Kidney (tissue), 14 donors: ENCODE measurements around the gene AP4S1. TPM values are rescaled to one million over a fixed set of nuclear protein-coding genes. Genes with fewer than 3 reads are reported as not detected.

Source experiments
- DNase-seq, 5 donors: peaks; one replicate each; pipeline ENCODE4 v3.0.0-alpha.2; 2013 to 2020
- FAIRE-seq: peaks from 2 replicates; lab custom pipeline; 2012; peaks lifted over from hg19 to GRCh38; lab: Jason Lieb, UNC
- H3K27ac ChIP-seq, 2 donors: one replicate each; pipeline ENCODE4 v1.7.0; 2013; ENCODE audit warnings: low read depth in 2 of 2, low read length in 2 of 2, inconsistent platforms in 1 of 2
- H3K27me3 ChIP-seq: one replicate; pipeline ENCODE4 v1.7.1; 2013; ENCODE audit warnings: low read length, inconsistent platforms; ENCODE audit not compliant: control insufficient read depth, insufficient read depth
- H3K36me3 ChIP-seq, 3 donors: one replicate each; pipeline versions ENCODE4 v1.7.0 to v1.7.1; 2013; ENCODE audit warnings: low read length in 3 of 3, control low read depth in 1 of 3, inconsistent platforms in 1 of 3; ENCODE audit not compliant: insufficient read depth in 3 of 3, control insufficient read depth in 2 of 3
- H3K4me1 ChIP-seq, 3 donors: one replicate each; pipeline versions ENCODE4 v1.7.0 to v1.7.1; 2013; ENCODE audit warnings: low read length in 3 of 3, inconsistent platforms in 1 of 3, low read depth in 1 of 3; ENCODE audit not compliant: control insufficient read depth in 2 of 3, insufficient read depth in 2 of 3
- H3K4me3 ChIP-seq, 3 donors: one replicate each; pipeline versions ENCODE4 v1.7.0 to v1.8.1; 2013; ENCODE audit warnings: low read length in 3 of 3, control low read depth in 1 of 3, inconsistent platforms in 1 of 3
- H3K9ac ChIP-seq, 3 donors: one replicate each; pipeline versions ENCODE4 v1.7.0 to v1.7.1; 2013; ENCODE audit warnings: low read length in 3 of 3, control low read depth in 1 of 3, inconsistent platforms in 1 of 3
- H3K9me3 ChIP-seq, 3 donors: one replicate each; pipeline versions ENCODE4 v1.7.0 to v1.7.1; 2013; ENCODE audit warnings: low read length in 3 of 3, control low read depth in 1 of 3, inconsistent platforms in 1 of 3; ENCODE audit not compliant: control insufficient read depth in 2 of 3, insufficient read depth in 1 of 3
- CTCF ChIP-seq: IDR thresholded peaks from 3 replicates; pipeline ENCODE4 v1.5.1; 2012; ENCODE audit warnings: mild to moderate bottlenecking, moderate library complexity, borderline replicate concordance; ENCODE audit not compliant: insufficient read depth; ENCODE audit errors: extremely low read depth
- intact Hi-C: fragments of 100-400 bp; cut with DNase I; formaldehyde crosslinking; loops from one replicate; pipeline ENCODE4 v1.11.1; 2022
- polyA plus RNA-seq: library from polyadenylated mRNA; stranded (reverse); fragments of 350-450 nt; fragmentation: Illumina TruSeq; extraction: RNeasy Lipid Tissue Mini Kit (QIAGEN cat#74804); gene quantifications from one replicate; pipeline ENCODE4 v1.2.3, GENCODE V29; 2014; ENCODE audit warnings: low read depth, low replicate concordance; ENCODE audit not compliant: insufficient read depth
- total RNA-seq: library from RNA; stranded (reverse); fragmentation: NEBNext Ultra II Directional; extraction: Animal tissue kit (Norgen Biotek cat#: 25700); gene quantifications from one replicate; pipeline ENCODE4 v1.2.1, GENCODE V29; 2021
- donor health status: control.
- donor health status: control.
- donor health status: control.
- donor health status: control.
- donor health status: control.
- donor health status: DM: yes; HTN: yes; CAD: no.
- donor health status: Normal renal cell carcinoma (clear cell type).

Gene AP4S1
- total and polyA plus RNA-seq, 2 donors from 2014 or later = 9.0 to 12.0 TPM

- DNase-seq (no peak), FAIRE-seq (no peak)
- Histone ChIP-seq H3K27me3 (no peaks in the 10 kb centered on the region), H3K9ac (no peak overlapping the region), H3K4me1 (peaks cover 0 to 13% (median 2%) of the 10 kb centered on the region in 3 donors), H3K36me3 (no peaks in the 10 kb centered on the region), H3K4me3 (no peak overlapping the region), H3K9me3 (no peaks in the 10 kb centered on the region), H3K27ac (no peak overlapping the region)
- intact Hi-C loops = no loop called here
- no peak for TF ChIP-seq CTCF
Observed at GRCh38 chr14:30980980-30981379, 44.5 kb upstream of the AP4S1 start.

- Histone ChIP-seq H3K9me3 (no peaks in the 10 kb centered on the region), H3K4me3 (no peak overlapping the region), H3K4me1 (peaks cover 0 to 6% (median 2%) of the 10 kb centered on the region in 3 donors), H3K27ac (no peak overlapping the region), H3K27me3 (no peaks in the 10 kb centered on the region), H3K9ac (no peak overlapping the region), H3K36me3 (no peaks in the 10 kb centered on the region)
- TF ChIP-seq CTCF = no peak
- DNase-seq (no peak), FAIRE-seq (no peak)
- intact Hi-C loops = no loop called here
Observed at GRCh38 chr14:30982533-30982932, 42.9 kb upstream of the AP4S1 start.

GRCh38 chr14:30983858-30984257 lies 41.6 kb upstream of the AP4S1 start:
- H3K4me1 ChIP-seq = peaks cover 0 to 6% (median 2%) of the 10 kb centered on the region in 3 donors
- no peak for DNase-seq
- no peaks in the 10 kb centered on the region for H3K36me3 ChIP-seq
- no peak overlapping the region for H3K4me3 ChIP-seq
- no peak for FAIRE-seq
- H3K27ac ChIP-seq = no peak overlapping the region
- intact Hi-C loops = no loop called here
- H3K9ac ChIP-seq = no peak overlapping the region
- TF ChIP-seq CTCF = no peak
- no peaks in the 10 kb centered on the region for H3K9me3 ChIP-seq
- H3K27me3 ChIP-seq = no peaks in the 10 kb centered on the region

- DNase-seq (no peak), FAIRE-seq (no peak)
- intact Hi-C loops = no loop called here
- Histone ChIP-seq H3K27me3 (no peaks in the 10 kb centered on the region), H3K9me3 (no peaks in the 10 kb centered on the region), H3K9ac (no peak overlapping the region), H3K4me3 (no peak overlapping the region), H3K27ac (no peak overlapping the region), H3K4me1 (peaks cover 0 to 6% (median 2%) of the 10 kb centered on the region in 3 donors), H3K36me3 (no peaks in the 10 kb centered on the region)
- no peak for TF ChIP-seq CTCF
Observed at GRCh38 chr14:30985796-30986195, 39.7 kb upstream of the AP4S1 start.
